Measurements from ENCODE around the gene LRRC26. TPM values are rescaled to one million over a fixed set of nuclear protein-coding genes. Genes with fewer than 3 reads are reported as not detected.

The LRRC26 gene
- total RNA-seq, 1 donor from 2014 or later = not detected

GRCh38 chr9:137183980-137184595 is 14.2 kb upstream of the LRRC26 start:
- DNase-seq (ENCODE audit: low spot score in 2 of 2, unreplicated experiment in 2 of 2) = no peak
- H3K27me3 Mint-ChIP-seq (ENCODE audit: low read depth) = no peaks in the 10 kb centered on the region
- H3K36me3 Mint-ChIP-seq = peaks cover 8% of the 10 kb centered on the region
- H3K4me3 Mint-ChIP-seq = no peak overlapping the region
- peaks cover 17% of the 10 kb centered on the region for H3K4me1 Mint-ChIP-seq
- H3K9me3 Mint-ChIP-seq = no peaks in the 10 kb centered on the region
- TF ChIP-seq CTCF (IDR thresholded peaks at IDR 0.05; ENCODE audit: unreplicated experiment) = no peak
- no peak overlapping the region for H3K27ac Mint-ChIP-seq

- Mint-ChIP-seq H3K4me1 (peaks cover 13% of the 10 kb centered on the region), H3K4me3 (no peak overlapping the region), H3K27ac (no peak overlapping the region), H3K9me3 (no peaks in the 10 kb centered on the region), H3K36me3 (peaks cover 6% of the 10 kb centered on the region), H3K27me3 (ENCODE audit: low read depth) (no peaks in the 10 kb centered on the region)
- no peak for DNase-seq (ENCODE audit: low spot score in 2 of 2, unreplicated experiment in 2 of 2)
- TF ChIP-seq CTCF (IDR thresholded peaks at IDR 0.05; ENCODE audit: unreplicated experiment) = no peak
These were observed 13.0 kb upstream of the LRRC26 start for GRCh38 chr9:137182836-137183235.

- H3K36me3 Mint-ChIP-seq = peaks cover 11% of the 10 kb centered on the region
- no peak overlapping the region for H3K4me3 Mint-ChIP-seq
These were observed 11.8 kb upstream of the LRRC26 start for GRCh38 chr9:137181680-137182079.

GRCh38 chr9:137180491-137180890 is 10.6 kb upstream of the LRRC26 start:
- peaks cover 11% of the 10 kb centered on the region for H3K36me3 Mint-ChIP-seq
- H3K27ac Mint-ChIP-seq = no peak overlapping the region
- DNase-seq (ENCODE audit: low spot score in 2 of 2, unreplicated experiment in 2 of 2) = no peak
- H3K9me3 Mint-ChIP-seq = no peaks in the 10 kb centered on the region
- TF ChIP-seq CTCF (IDR thresholded peaks at IDR 0.05; ENCODE audit: unreplicated experiment) = no peak
- H3K27me3 Mint-ChIP-seq (ENCODE audit: low read depth) = peaks cover 11% of the 10 kb centered on the region
- H3K4me3 Mint-ChIP-seq = no peak overlapping the region
- no peaks in the 10 kb centered on the region for H3K4me1 Mint-ChIP-seq

More at GRCh38 chr9:137181680-137182079, 11.8 kb upstream of the LRRC26 start:
- no peaks in the 10 kb centered on the region for H3K9me3 Mint-ChIP-seq
- H3K27ac Mint-ChIP-seq = no peak overlapping the region
- H3K4me1 Mint-ChIP-seq = peaks cover 2% of the 10 kb centered on the region
- no peak for DNase-seq (ENCODE audit: low spot score in 2 of 2, unreplicated experiment in 2 of 2)
- TF ChIP-seq CTCF (IDR thresholded peaks at IDR 0.05; ENCODE audit: unreplicated experiment) = no peak
- no peaks in the 10 kb centered on the region for H3K27me3 Mint-ChIP-seq (ENCODE audit: low read depth)

GRCh38 chr9:137179761-137180160 is 9.9 kb upstream of the LRRC26 start:
- Mint-ChIP-seq H3K36me3 (peaks cover 11% of the 10 kb centered on the region), H3K27ac (no peak overlapping the region), H3K9me3 (no peaks in the 10 kb centered on the region), H3K27me3 (ENCODE audit: low read depth) (peaks cover 18% of the 10 kb centered on the region), H3K4me1 (no peaks in the 10 kb centered on the region), H3K4me3 (no peak overlapping the region)
- no peak for TF ChIP-seq CTCF (IDR thresholded peaks at IDR 0.05; ENCODE audit: unreplicated experiment)
- no peak for DNase-seq (ENCODE audit: low spot score in 2 of 2, unreplicated experiment in 2 of 2)
